ENCODE results near the gene ANKRD36C.
"Not testable (repeated sequence)": the region's sequence is repeated elsewhere in the genome, so short reads cannot be mapped to it uniquely, and the experiment has no call there.

DNA sequence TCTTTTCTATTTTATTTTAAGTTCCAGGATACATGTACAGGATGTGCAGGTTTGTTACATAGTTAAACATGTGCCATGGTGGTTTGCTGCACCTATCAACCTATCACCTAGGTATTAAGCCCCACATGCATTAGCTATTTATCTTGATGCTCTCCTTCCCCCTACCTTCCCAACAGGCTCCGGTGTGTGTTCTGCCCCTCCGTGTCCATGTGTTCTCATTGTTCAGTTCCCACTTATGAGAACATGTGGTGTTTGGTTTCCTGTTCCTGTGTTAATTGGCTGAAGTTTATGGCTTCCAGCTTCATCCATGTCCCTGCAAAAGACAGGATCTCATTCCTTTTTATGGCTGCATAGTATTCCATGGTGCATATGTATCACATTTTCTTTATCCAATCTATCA lies 174.1 kb downstream of the ANKRD36C start:
- TF ChIP-seq POLR2A (IDR thresholded peaks at IDR 0.05; ENCODE audit: extremely low read depth, insufficient read length); MYC (IDR thresholded peaks at IDR 0.05; ENCODE audit: low read depth, low read length): not testable (repeated sequence)
- TF ChIP-seq, protein P1, sequence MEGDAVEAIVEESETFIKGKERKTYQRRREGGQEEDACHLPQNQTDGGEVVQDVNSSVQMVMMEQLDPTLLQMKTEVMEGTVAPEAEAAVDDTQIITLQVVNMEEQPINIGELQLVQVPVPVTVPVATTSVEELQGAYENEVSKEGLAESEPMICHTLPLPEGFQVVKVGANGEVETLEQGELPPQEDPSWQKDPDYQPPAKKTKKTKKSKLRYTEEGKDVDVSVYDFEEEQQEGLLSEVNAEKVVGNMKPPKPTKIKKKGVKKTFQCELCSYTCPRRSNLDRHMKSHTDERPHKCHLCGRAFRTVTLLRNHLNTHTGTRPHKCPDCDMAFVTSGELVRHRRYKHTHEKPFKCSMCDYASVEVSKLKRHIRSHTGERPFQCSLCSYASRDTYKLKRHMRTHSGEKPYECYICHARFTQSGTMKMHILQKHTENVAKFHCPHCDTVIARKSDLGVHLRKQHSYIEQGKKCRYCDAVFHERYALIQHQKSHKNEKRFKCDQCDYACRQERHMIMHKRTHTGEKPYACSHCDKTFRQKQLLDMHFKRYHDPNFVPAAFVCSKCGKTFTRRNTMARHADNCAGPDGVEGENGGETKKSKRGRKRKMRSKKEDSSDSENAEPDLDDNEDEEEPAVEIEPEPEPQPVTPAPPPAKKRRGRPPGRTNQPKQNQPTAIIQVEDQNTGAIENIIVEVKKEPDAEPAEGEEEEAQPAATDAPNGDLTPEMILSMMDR (IDR thresholded peaks at IDR 0.05; ENCODE audit: low read depth, low read length), result not testable (repeated sequence)

Data from NB4 (cell line).